Effector CD8-positive, alpha-beta T cell (primary cell): ENCODE data around the gene KIAA0586.
"Not testable (repeated sequence)": the region's sequence is repeated elsewhere in the genome, so short reads cannot be mapped to it uniquely, and the experiment has no call there.

Experiments
- DNase-seq: peaks from one replicate; lab custom pipeline; 2025; lab: John Stamatoyannopoulos, UW

Gene KIAA0586

GRCh38 chr14:58547649-58548048 lies 120.1 kb downstream of the KIAA0586 start:
- no peak for DNase-seq

DNA sequence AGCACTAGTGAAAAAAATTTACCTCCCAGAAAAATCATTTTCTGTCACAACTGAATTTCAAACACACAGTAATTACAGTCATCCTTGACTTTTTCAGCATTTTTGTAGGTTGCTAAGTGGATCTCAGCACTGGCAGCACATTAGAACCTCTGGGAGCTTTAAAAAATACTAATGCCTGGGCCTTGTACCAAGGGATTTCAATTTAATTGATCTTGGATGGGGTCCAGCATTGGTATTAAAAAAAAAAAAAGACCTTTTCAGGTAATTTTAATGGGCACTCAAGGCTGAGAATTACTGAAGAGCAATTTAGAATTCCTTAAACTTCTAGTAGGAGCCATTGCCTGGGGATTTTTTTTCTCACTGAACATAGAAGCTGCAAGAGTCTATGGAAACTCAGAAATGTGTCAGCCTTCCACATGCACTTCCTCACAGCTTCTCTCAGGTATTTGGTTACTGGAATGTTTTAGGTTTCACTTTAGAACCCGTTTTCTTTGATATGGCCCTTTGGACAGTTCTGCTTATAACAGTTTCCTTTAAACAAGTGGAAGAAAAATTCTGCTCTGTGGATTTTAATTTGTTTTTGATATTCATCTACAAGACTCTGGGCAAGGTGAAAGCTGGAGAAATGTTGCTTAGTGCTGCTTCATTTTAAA lies 121.7 kb downstream of the KIAA0586 start:
- no peak for DNase-seq

DNA sequence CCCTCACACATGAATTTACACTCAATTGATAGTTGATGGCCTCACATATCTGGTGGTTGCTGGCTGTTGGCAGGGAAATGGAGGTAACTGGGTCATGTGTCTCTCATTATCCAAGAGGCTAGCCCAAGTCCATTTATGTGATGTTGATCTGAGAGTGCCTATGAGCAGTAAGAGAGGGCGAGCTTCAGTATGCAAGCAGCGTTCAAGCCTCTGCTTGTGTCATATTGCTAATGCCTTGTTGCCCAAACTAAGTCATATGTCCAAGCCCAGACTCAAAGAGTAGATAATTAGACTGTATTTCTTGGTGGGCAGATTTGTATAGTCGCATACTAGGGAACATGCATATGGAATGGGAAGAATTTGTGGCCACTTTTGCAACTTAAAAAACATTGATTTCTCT lies 126.4 kb downstream of the KIAA0586 start:
- no peak for DNase-seq

DNA sequence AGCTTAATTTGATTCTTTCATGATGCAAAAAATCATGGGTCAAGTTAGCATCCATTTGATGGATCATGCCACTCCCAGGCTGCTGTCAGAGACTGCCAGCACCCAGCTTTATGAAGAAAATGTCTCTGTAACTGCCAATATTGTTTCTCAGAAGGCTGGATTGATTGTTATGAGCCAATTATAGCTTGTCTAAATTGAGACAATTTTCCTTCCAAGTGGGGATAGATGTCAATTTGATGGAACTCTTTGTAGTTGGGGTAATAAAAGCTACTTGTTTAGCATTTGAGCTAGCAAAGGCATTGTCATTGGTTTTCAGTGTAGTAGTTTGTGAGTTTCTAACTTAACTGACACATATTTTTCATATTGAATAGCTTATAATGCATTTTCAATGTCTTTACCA lies 128.1 kb downstream of the KIAA0586 start:
- DNase-seq = no peak

GRCh38 chr14:58557242-58557641 lies 129.7 kb downstream of the KIAA0586 start:
- DNase-seq = no peak

GRCh38 chr14:58560208-58560607 lies 132.7 kb downstream of the KIAA0586 start:
- no peak for DNase-seq

- DNase-seq = no peak
These were observed 134.6 kb downstream of the KIAA0586 start for GRCh38 chr14:58562141-58562540.

- DNase-seq = no peak
These were observed 136.5 kb downstream of the KIAA0586 start for GRCh38 chr14:58563978-58564377.

DNA sequence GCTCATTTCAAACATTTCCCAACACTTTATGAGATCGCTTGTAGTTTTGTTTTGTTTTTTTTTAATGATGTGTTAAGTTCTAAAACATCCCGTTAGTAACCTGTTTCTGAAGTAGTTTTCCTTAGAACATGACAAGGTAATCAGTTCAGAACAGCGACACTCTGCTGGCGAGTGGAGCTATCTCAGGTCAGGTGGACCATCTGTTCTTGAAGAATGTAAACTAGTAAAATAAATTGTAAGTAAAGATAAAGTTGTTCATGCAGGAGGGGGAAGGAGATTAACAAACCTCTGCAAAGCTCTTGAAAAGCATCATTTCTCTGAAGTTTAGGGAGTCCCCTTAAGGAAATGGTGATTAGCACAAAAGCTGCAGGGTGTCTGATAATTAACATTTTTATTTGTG lies 138.3 kb downstream of the KIAA0586 start:
- DNase-seq = no peak

GRCh38 chr14:58566979-58567378 lies 139.5 kb downstream of the KIAA0586 start:
- no peak for DNase-seq

DNA sequence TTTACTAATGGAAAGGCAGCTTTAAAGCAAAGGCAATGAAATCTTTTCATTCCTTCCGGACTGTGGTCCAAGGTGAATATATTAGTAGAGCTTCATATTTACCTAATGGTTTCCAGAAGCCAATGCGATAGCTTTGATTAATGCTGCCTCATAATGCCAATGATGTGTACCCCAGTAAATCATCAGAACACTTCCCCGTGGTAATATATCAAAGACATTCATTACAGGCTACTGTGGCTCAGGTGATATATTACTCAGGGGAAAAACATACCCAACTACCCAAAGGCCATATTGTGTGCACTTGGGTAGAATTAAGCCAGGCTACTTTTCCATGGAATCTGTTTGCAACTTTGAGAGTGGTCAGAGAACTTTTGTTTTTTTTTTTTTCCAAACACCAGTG lies 140.8 kb downstream of the KIAA0586 start:
- DNase-seq = no peak

GRCh38 chr14:58571256-58571655 lies 143.7 kb downstream of the KIAA0586 start:
- no peak for DNase-seq

DNA sequence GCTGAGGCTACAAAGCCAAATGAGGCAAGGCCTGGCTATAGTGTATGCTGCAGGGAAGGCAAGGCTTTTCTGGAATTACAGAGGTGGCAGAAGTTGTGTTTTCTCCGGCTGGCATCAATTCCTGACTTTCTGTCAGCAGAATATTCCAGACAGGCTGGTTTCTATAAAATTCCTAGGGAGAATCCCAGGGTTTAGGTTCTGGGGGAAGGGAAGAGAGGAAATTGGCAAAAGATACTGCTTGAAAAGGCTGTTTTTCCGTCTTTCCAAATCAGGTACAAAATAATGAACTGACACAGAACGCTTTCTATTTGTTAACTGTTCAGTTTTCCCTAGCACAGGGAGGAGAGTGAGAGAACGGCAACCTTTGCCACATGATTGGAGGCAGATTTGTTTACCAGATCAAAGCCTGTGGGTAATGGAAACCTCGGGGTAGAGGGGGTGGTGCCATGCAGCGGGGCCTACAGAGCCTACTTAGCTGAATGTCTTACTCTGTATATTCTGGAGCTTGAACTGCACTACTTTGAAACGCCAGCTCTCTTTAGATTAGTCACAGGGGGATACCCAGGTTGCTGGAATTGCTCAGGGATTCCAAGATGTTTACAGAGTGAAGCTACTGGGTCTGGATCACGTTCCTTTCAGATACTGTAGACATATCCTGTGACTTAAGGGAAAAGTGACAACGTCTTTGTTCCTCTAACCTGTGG lies 144.4 kb downstream of the KIAA0586 start:
- no peak for DNase-seq

GRCh38 chr14:58572473-58572853 lies 144.9 kb downstream of the KIAA0586 start:
- DNase-seq = no peak

GRCh38 chr14:58572863-58573262 lies 145.3 kb downstream of the KIAA0586 start:
- DNase-seq = no peak

DNA sequence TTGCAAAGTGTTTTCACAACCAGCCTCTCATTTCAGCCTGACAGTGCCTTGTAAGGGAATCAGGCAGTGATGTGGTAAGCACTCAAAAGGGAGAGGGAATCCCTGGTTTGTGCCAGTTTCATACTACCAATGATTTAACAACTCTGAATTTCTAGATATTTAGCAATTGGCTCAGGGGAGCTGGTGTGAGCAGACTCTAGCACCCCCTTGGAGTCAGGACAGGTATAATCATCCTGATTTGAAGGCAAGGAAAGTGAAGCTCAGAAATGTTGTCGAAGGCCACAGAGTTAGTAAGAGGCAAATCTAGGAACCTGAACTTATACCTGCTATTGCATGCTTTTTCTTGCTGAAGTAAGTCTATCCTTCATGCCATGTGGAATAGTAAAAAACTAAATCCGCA lies 147.1 kb downstream of the KIAA0586 start:
- DNase-seq = no peak

GRCh38 chr14:58575956-58576355 lies 148.4 kb downstream of the KIAA0586 start:
- no peak for DNase-seq

DNA sequence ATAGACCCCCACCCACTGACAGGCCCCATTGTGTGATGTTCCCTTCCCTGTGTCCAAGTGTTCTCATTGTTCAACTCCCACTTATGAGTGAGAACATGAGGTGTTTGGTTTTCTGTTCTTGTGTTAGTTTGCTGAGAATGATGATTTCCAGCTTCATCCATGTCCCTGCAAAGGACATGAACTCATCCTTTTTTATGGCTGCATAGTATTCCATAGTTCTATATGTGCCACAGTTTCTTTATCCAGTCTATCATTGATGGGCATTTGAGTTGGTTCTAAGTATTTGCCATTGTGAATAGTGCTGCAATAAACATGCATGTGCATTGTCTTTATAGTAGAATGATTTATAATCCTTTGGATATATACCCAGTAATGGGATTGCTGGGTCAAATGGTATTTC lies 152.5 kb downstream of the KIAA0586 start:
- not testable (repeated sequence) for DNase-seq

GRCh38 chr14:58581389-58581788 lies 153.9 kb downstream of the KIAA0586 start:
- not testable (repeated sequence) for DNase-seq

GRCh38 chr14:58584383-58584782 lies 156.9 kb downstream of the KIAA0586 start:
- DNase-seq = no peak

- DNase-seq = no peak
These were observed 159.8 kb downstream of the KIAA0586 start for GRCh38 chr14:58587271-58587670.

GRCh38 chr14:58588321-58588720 lies 160.8 kb downstream of the KIAA0586 start:
- not testable (repeated sequence) for DNase-seq

DNA sequence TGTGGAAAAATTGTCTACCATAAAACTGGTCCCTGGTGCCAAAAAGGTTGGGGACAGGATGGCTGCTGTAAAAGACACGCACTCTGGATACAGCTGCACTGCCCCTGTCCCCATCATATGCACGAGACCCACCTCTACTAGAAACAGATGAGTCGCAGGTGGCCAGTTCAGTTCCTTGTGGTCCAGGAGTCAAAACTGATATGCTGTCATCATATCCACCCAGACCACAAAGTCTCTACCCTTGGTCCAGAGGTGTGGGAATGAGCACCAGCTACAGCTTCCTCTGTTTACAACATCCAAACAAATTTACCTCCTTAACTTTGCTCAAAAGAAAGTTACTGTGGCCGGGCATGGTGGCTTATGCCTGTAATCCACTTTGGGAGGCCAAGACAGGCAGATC lies 166.5 kb downstream of the KIAA0586 start:
- DNase-seq = no peak

DNA sequence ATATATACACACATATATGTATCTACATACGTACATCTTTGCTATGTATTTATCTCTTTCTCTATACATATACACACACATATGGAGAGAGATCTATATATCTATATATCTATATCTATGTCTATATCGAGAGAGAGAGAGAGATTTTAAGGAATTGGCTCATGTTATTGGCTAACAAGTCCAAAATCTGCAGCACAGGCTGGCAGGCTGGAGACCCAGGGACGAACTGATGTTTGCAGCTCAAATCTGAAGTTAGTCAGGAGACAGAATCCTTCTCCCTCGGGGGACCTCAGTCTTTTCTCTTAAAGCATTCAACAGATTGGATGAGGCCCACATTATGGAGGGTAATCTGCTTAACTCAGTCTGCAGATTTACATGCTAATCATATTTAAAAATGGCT lies 169.5 kb downstream of the KIAA0586 start:
- DNase-seq = no peak
